K562 (cell line): ENCODE data around the gene PODXL2.
"Not testable (repeated sequence)": the region's sequence is repeated elsewhere in the genome, so short reads cannot be mapped to it uniquely, and the experiment has no call there.

Experiments
- CTCF ChIP-seq, 3 experiments: IDR thresholded peaks in 2 of 3; conservative IDR thresholded peaks in 1 of 3; 2 replicates each; pipeline ENCODE4 v1.5.1; 2011 to 2012; ENCODE audit warnings: low read length in 3 of 3, mild to moderate bottlenecking in 3 of 3, control low read depth in 2 of 3, improper control_type of control experiment in 1 of 3, inconsistent platforms in 1 of 3, low read depth in 1 of 3, mixed read lengths in 1 of 3, moderate library complexity in 1 of 3; ENCODE audit not compliant: insufficient read depth in 2 of 3
- JUND ChIP-seq, 2 experiments: IDR thresholded peaks; 2 replicates in 1 of 2; 3 replicates in 1 of 2; pipeline ENCODE4 v1.6.1; 2011; ENCODE audit warnings: borderline replicate concordance in 2 of 2, low read depth in 2 of 2, low read length in 2 of 2, improper control_type of control experiment in 1 of 2, missing biosample characterization in 1 of 2, missing genetic modification characterization in 1 of 2, missing genetic modification reagents in 1 of 2
- SAP30 ChIP-seq: fragments of 200-600 bp; sonication (generic); IDR thresholded peaks from 2 replicates; pipeline ENCODE4 v1.6.1; 2012; ENCODE audit warnings: borderline replicate concordance, low read depth, mild to moderate bottlenecking, moderate library complexity, low read length, control low read depth, inconsistent platforms; ENCODE audit not compliant: insufficient read depth, poor library complexity, severe bottlenecking
- TF ChIP-seq, protein P1 (sequence below): sonication (generic); formaldehyde crosslinking; IDR thresholded peaks from 2 replicates; pipeline ENCODE4 v1.8.0; 2023; ENCODE audit warnings: mild to moderate bottlenecking, missing genetic modification reagents
- TF ChIP-seq, protein P2 (sequence below): fragments of 250-450 bp; sonication (Bioruptor Pico); IDR thresholded peaks from 2 replicates; pipeline ENCODE4 v1.4.0; 2020; ENCODE audit warnings: mild to moderate bottlenecking, moderate library complexity

- TF ChIP-seq SAP30; CTCF (IDR thresholded peaks at IDR 0.05 in 2 of 3, conservative IDR thresholded peaks at IDR 0.05 in 1 of 3; ENCODE audit: insufficient read depth in 2 of 3, low read depth in 1 of 3, low read length in 3 of 3); JUND (IDR thresholded peaks at IDR 0.05; ENCODE audit: borderline replicate concordance, low read depth, low read length); JUND (tag; IDR thresholded peaks at IDR 0.05; ENCODE audit: borderline replicate concordance, low read depth, low read length): not testable (repeated sequence)
- TF ChIP-seq, protein P1, sequence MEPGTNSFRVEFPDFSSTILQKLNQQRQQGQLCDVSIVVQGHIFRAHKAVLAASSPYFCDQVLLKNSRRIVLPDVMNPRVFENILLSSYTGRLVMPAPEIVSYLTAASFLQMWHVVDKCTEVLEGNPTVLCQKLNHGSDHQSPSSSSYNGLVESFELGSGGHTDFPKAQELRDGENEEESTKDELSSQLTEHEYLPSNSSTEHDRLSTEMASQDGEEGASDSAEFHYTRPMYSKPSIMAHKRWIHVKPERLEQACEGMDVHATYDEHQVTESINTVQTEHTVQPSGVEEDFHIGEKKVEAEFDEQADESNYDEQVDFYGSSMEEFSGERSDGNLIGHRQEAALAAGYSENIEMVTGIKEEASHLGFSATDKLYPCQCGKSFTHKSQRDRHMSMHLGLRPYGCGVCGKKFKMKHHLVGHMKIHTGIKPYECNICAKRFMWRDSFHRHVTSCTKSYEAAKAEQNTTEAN (CRISPR knock-in tag), result not testable (repeated sequence)
- TF ChIP-seq, protein P2, sequence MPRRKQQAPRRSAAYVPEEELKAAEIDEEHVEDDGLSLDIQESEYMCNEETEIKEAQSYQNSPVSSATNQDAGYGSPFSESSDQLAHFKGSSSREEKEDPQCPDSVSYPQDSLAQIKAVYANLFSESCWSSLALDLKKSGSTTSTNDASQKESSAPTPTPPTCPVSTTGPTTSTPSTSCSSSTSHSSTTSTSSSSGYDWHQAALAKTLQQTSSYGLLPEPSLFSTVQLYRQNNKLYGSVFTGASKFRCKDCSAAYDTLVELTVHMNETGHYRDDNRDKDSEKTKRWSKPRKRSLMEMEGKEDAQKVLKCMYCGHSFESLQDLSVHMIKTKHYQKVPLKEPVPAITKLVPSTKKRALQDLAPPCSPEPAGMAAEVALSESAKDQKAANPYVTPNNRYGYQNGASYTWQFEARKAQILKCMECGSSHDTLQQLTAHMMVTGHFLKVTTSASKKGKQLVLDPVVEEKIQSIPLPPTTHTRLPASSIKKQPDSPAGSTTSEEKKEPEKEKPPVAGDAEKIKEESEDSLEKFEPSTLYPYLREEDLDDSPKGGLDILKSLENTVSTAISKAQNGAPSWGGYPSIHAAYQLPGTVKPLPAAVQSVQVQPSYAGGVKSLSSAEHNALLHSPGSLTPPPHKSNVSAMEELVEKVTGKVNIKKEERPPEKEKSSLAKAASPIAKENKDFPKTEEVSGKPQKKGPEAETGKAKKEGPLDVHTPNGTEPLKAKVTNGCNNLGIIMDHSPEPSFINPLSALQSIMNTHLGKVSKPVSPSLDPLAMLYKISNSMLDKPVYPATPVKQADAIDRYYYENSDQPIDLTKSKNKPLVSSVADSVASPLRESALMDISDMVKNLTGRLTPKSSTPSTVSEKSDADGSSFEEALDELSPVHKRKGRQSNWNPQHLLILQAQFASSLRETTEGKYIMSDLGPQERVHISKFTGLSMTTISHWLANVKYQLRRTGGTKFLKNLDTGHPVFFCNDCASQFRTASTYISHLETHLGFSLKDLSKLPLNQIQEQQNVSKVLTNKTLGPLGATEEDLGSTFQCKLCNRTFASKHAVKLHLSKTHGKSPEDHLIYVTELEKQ, result not testable (repeated sequence)
Measured at GRCh38 chr3:127704840-127705239, 75.9 kb downstream of the PODXL2 start.
